ENCODE measurements around the gene SORBS1.
A peak's percentile ranks its signal among the peaks of the same experiment; 100 is the strongest.

Gene SORBS1

GRCh38 chr10:95289921-95290421 is 271.2 kb downstream of the SORBS1 start:
- DNase-seq (ENCODE audit: low spot score): no peak

GRCh38 chr10:95289003-95289920 is 271.9 kb downstream of the SORBS1 start:
- peak; percentile 58 for DNase-seq (ENCODE audit: low spot score)

GRCh38 chr10:95288303-95288702 is 272.9 kb downstream of the SORBS1 start:
- DNase-seq (ENCODE audit: low spot score): no peak

- DNase-seq (ENCODE audit: low spot score): no peak
Observed at GRCh38 chr10:95287281-95287680, 273.9 kb downstream of the SORBS1 start.

GRCh38 chr10:95286707-95287106 is 274.5 kb downstream of the SORBS1 start:
- no peak for DNase-seq (ENCODE audit: low spot score)

GRCh38 chr10:95285556-95285955 is 275.6 kb downstream of the SORBS1 start:
- no peak for DNase-seq (ENCODE audit: low spot score)

GRCh38 chr10:95284807-95285206 is 276.4 kb downstream of the SORBS1 start:
- no peak for DNase-seq (ENCODE audit: low spot score)

GRCh38 chr10:95282107-95282506 is 279.1 kb downstream of the SORBS1 start:
- DNase-seq (ENCODE audit: low spot score): no peak

- no peak for DNase-seq (ENCODE audit: low spot score)
Observed at GRCh38 chr10:95281206-95281605, 280.0 kb downstream of the SORBS1 start.

- DNase-seq (ENCODE audit: low spot score): no peak
Observed at GRCh38 chr10:95280637-95281036, 280.5 kb downstream of the SORBS1 start.

GRCh38 chr10:95279042-95279820 is 281.9 kb downstream of the SORBS1 start:
- no peak for DNase-seq (ENCODE audit: low spot score)

GRCh38 chr10:95278061-95278988 is 282.8 kb downstream of the SORBS1 start:
- no peak for DNase-seq (ENCODE audit: low spot score)

- DNase-seq (ENCODE audit: low spot score): no peak
Observed at GRCh38 chr10:95277614-95278013, 283.6 kb downstream of the SORBS1 start.

GRCh38 chr10:95277201-95277570 is 284.0 kb downstream of the SORBS1 start:
- DNase-seq (ENCODE audit: low spot score): no peak

- DNase-seq (ENCODE audit: low spot score): no peak
Observed at GRCh38 chr10:95276367-95277200, 284.6 kb downstream of the SORBS1 start.

- no peak for DNase-seq (ENCODE audit: low spot score)
Observed at GRCh38 chr10:95275726-95276366, 285.3 kb downstream of the SORBS1 start.

- no peak for DNase-seq (ENCODE audit: low spot score)
Observed at GRCh38 chr10:95273393-95274312, 287.5 kb downstream of the SORBS1 start.

- DNase-seq (ENCODE audit: low spot score): no peak
Observed at GRCh38 chr10:95268438-95268837, 292.7 kb downstream of the SORBS1 start.

- DNase-seq (ENCODE audit: low spot score): no peak
Observed at GRCh38 chr10:95267251-95267650, 293.9 kb downstream of the SORBS1 start.

All from iPS-NIHi11 (cell line).